Activated effector memory CD4-positive, alpha-beta T cell treated with Interleukin-2 at 50 U/mL for 16 hours (primary cell): ENCODE data around the gene GFPT1.

Experiments
- DNase-seq: peaks from one replicate; pipeline ENCODE4 v3.0.0-alpha.2; 2020

GFPT1 gene

GRCh38 chr2:69287544-69287943, 99.5 kb downstream of the GFPT1 start:
- no peak for DNase-seq

GRCh38 chr2:69285379-69285894, 101.6 kb downstream of the GFPT1 start:
- no peak for DNase-seq

- no peak for DNase-seq
Observed at GRCh38 chr2:69280796-69281412, 106.1 kb downstream of the GFPT1 start.

GRCh38 chr2:69279931-69280681, 106.9 kb downstream of the GFPT1 start:
- DNase-seq = no peak

- no peak for DNase-seq
Observed at GRCh38 chr2:69279211-69279610, 107.8 kb downstream of the GFPT1 start.

- no peak for DNase-seq
Observed at GRCh38 chr2:69278366-69278765, 108.7 kb downstream of the GFPT1 start.

- no peak for DNase-seq
Observed at GRCh38 chr2:69275490-69275889, 111.5 kb downstream of the GFPT1 start.

- DNase-seq = no peak
Observed at GRCh38 chr2:69272803-69273471, 114.1 kb downstream of the GFPT1 start.

- no peak for DNase-seq
Observed at GRCh38 chr2:69271831-69272257, 115.2 kb downstream of the GFPT1 start.
